ENCODE results near the gene LOXHD1.

DNA sequence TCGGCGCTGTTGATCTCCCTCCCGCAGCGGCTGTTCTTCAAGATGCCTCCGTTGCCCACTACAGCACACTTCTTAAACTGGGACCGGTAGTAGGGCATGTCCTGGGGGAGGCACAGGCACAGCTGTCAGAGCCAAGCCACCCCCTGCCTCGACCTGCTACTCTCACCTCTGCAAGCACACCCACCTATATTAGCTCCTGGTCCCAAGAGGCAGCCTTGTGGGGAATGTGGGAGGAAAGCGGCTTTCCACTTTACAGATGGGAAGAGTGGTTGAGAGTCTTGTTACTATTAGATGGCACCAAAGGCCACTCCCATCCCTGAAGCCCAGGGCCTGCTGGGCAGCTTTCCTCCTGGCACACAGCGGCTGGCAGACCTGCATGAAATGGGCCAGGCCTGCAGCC, 29.2 kb upstream of the LOXHD1 start:
- TF ChIP-seq, protein P1, sequence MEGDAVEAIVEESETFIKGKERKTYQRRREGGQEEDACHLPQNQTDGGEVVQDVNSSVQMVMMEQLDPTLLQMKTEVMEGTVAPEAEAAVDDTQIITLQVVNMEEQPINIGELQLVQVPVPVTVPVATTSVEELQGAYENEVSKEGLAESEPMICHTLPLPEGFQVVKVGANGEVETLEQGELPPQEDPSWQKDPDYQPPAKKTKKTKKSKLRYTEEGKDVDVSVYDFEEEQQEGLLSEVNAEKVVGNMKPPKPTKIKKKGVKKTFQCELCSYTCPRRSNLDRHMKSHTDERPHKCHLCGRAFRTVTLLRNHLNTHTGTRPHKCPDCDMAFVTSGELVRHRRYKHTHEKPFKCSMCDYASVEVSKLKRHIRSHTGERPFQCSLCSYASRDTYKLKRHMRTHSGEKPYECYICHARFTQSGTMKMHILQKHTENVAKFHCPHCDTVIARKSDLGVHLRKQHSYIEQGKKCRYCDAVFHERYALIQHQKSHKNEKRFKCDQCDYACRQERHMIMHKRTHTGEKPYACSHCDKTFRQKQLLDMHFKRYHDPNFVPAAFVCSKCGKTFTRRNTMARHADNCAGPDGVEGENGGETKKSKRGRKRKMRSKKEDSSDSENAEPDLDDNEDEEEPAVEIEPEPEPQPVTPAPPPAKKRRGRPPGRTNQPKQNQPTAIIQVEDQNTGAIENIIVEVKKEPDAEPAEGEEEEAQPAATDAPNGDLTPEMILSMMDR (IDR thresholded peaks at IDR 0.05; ENCODE audit: borderline replicate concordance, extremely low read depth, low read length, poor library complexity, severe bottlenecking) = no peak
- TF ChIP-seq EZH2 (IDR thresholded peaks at IDR 0.05; ENCODE audit: borderline replicate concordance, low read depth, low read length, severe bottlenecking) = no peak
